Stimulated activated CD8-positive, alpha-beta memory T cell treated with anti-CD3 and anti-CD28 coated beads, Interleukin-12 subunit alpha, Interleukin-12 subunit beta, amount 100 ng/mL, for 1 hour (primary cell): ENCODE data around the gene EHD4.

Source experiments
- DNase-seq: peaks from one replicate; pipeline ENCODE4 v3.0.0-alpha.2; 2020; ENCODE audit warnings: low read depth

EHD4 gene

GRCh38 chr15:41994772-41995475 is 22.6 kb upstream of the EHD4 start:
- DNase-seq: no peak

GRCh38 chr15:41994171-41994650 is 21.9 kb upstream of the EHD4 start:
- DNase-seq: no peak

- no peak for DNase-seq
These were observed 21.3 kb upstream of the EHD4 start for GRCh38 chr15:41993472-41994170.

- DNase-seq: no peak
These were observed 20.4 kb upstream of the EHD4 start for GRCh38 chr15:41992803-41993190.

- no peak for DNase-seq
These were observed 19.9 kb upstream of the EHD4 start for GRCh38 chr15:41992151-41992802.

- DNase-seq: no peak
These were observed 18.3 kb upstream of the EHD4 start for GRCh38 chr15:41990691-41991090.

- no peak for DNase-seq
These were observed 17.9 kb upstream of the EHD4 start for GRCh38 chr15:41990243-41990605.

GRCh38 chr15:41989573-41990242 is 17.4 kb upstream of the EHD4 start:
- DNase-seq: peak; percentile 73

GRCh38 chr15:41988896-41989572 is 16.7 kb upstream of the EHD4 start:
- no peak for DNase-seq

GRCh38 chr15:41987925-41988275 is 15.5 kb upstream of the EHD4 start:
- DNase-seq: no peak

- DNase-seq: no peak
These were observed 15.0 kb upstream of the EHD4 start for GRCh38 chr15:41987246-41987924.

GRCh38 chr15:41985236-41986160 is 13.1 kb upstream of the EHD4 start:
- no peak for DNase-seq

GRCh38 chr15:41984622-41985021 is 12.3 kb upstream of the EHD4 start:
- DNase-seq: no peak

GRCh38 chr15:41983621-41984571 is 11.5 kb upstream of the EHD4 start:
- DNase-seq: no peak

- DNase-seq: no peak
These were observed 10.9 kb upstream of the EHD4 start for GRCh38 chr15:41983221-41983620.

- DNase-seq: no peak
These were observed 10.0 kb upstream of the EHD4 start for GRCh38 chr15:41982133-41982930.

GRCh38 chr15:41981371-41982132 is 9.2 kb upstream of the EHD4 start:
- no peak for DNase-seq
